ENCODE data around the gene CDC42EP3.

The CDC42EP3 gene

DNA sequence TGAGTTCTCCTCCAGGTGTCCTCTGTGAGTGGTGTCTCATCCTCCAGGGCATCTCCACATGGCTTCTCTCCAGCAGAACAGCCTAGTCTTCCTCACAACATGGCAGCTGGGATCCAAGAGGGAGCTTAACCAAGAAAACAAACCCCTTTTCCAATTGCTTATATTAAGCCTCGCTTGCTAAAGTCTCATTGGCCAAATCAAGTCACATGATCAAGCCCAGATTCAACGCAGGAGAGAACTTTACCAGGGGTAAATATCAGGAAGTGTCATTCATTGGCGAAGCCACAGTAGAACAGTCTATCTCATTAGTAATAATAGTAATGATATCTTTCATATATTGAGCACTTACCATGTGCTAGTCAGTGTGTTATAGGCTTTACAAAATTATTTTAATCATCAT is 53.1 kb downstream of the CDC42EP3 start:
- no peak for DNase-seq (ENCODE audit: low read depth in 2 of 2)

DNA sequence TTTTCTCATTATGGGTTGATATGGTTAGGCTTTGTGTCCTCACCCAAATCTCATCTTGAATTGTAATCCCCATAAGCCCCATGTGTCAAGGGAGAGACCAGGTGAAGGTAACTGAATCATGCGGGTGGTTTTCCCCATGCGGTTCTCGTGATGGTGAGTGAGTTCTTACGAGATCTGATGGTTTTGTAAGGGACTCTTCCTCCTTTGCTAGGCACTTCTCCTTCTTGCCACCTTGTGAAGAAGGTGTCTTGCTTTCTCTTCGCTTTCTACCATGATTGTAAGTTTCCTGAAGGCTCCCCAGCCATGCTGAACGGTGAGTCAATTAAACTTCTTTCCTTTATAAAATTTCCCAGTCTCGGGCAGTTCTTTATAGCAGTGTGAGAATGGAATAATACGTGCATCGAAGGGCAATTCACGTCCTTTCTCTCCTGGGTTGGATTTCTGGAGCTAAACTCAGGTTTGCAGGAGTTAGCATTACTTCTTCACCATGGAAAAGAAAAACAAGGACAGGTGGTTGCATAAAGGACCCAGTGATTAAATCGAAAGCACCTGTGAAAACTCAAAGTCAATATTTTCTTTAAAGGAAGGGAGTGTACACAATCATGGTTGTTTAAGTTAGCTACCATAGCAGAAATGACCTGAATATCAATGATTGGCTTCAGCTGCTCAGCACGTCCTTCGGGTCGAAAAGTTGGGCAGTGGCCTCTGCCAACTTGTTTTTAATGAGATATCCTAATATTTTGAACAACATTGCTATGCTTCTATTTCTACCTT is 54.1 kb downstream of the CDC42EP3 start:
- DNase-seq (ENCODE audit: low read depth in 2 of 2), result no peak

DNA sequence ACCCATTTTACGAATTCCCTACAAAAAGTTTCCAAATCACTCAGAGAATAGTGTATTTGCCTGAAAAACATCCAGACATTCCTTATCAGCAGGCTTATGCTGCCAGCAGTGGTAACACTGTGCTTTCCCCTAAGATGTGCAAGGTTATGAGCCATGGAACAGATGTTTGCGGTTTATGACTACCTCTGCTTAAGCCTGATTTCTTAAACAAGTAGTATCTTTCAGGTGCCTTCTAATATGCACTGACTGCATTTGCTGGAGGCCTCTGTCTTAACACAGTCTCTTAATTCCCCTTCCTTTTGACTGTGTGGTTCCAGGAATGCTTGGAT is 54.8 kb downstream of the CDC42EP3 start:
- DNase-seq (ENCODE audit: low read depth in 2 of 2), result no peak

DNA sequence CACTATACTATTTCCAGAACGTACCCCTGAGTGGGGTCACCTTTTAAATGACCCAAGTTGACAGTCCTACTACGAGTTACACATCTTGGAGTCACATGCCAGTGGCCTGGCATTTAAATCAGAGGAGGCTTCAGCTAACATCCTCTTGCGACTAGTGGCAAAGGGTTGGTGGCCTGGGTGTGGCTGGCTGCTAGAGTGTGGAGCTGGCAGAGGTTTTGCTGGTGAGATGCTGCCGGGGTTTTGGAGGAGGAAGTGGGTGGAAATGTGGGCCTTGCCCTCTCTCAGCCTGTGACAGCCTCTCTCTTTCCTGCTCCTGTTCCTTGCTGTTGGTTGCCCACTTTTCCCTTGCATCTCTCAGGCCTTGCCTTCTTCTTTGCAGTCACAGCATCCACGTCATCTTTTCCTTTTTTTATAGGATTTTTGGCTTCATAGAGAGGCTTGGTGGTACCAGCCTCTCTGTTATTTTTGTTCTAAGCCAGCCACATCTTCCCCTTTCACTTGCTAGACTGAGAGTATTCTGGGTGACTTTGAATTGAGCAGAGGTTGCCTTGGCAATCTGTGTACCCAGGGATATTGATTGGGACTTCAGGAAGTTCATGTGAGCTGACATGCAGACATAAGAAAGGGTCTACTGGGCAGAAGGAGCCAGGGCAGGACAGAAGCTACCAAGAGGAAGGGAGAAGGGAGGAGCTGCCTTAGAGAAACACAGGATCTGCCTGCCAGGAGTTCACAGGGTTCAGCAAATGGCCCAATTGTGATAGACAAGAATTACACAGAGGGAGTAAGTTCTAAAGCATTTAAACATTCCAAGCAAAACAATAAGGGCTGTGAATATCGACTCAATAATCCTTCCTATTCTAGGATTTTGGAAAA is 55.4 kb downstream of the CDC42EP3 start:
- peak in 1 of 2 experiments; percentile 22 for DNase-seq (ENCODE audit: low read depth in 2 of 2)

DNA sequence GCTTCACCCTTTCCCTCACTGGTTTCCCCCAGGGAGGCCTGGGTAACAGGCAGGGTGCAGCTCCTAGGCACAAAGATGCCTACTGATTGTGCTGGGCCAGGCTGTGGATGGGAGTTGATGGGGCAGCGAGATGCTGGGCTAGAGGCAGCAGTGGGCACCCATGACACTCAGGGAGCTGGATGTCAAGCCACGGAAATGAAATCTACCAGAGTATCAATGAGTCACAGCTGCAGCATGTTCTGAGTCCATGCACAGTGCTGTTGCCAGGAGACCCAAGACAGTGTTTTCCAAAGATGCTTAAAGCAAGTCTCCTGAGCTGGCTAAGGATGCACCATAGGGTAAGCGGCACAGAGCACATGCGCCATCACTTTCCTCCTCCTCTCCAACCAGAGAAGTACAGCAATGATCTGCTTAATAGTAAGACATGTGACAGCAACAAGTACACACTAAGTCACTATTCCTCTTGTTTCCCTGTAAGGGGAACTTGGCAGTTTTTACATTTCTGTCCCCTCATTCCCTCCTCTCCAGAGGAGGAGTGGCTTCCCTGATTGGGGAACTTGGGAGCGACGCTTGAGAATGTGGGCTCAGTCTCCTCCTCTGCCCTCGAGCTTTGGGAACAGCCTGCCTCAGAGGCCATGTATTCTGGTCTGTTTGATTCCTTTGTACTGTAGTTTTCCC is 57.2 kb downstream of the CDC42EP3 start:
- DNase-seq (ENCODE audit: low read depth in 2 of 2), result no peak

DNA sequence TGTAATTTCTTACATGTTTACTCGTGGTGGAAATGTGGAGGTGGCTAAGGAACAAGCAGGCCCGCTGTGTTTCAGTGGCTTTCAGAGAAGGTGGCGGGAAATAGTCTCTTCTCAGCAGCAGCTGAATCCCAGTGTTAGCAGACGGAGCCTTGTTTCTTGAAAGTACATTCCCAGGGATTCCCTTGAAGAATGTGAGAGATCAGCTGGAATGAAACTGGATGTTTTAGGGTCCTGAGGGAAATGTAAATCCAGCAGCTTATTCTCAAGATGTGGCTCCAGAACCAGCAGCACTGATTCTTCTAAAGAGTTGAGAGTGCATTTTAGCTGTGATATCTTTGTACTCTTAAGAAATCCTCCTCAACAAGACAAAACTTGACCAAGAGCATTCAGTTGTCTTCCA is 59.1 kb downstream of the CDC42EP3 start:
- no peak for DNase-seq (ENCODE audit: low read depth in 2 of 2)

DNA sequence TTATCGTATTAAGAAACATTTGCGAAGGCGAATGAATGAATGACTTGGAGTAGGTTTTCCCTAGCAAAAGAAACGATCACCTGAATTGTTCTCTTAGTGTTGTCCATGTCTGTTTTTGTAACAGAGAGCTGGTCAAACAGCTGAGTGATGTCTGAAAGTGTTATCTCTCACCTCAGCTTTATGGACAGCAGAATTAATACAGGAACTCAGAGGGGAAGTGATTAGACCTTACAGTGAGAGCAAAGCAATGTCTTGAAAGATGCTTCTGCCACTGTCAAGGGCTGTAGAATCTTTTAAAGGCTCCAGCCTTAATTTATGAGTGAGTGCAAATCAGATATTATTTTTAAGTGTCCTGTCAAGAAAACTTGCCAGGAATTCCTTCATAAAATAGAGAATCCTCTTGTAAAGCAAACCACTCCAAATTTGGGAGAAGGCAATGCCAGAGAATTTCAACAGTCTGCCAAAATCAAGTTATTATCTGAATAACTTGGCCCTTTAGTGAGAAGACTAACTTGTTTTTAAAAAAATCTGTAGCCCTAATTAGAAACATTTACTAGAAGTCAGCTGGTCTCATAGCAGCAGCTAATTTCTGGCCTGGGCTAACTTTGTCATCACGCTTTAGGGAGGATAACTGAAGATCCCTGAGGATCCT is 60.7 kb downstream of the CDC42EP3 start:
- no peak for DNase-seq (ENCODE audit: low read depth in 2 of 2)

DNA sequence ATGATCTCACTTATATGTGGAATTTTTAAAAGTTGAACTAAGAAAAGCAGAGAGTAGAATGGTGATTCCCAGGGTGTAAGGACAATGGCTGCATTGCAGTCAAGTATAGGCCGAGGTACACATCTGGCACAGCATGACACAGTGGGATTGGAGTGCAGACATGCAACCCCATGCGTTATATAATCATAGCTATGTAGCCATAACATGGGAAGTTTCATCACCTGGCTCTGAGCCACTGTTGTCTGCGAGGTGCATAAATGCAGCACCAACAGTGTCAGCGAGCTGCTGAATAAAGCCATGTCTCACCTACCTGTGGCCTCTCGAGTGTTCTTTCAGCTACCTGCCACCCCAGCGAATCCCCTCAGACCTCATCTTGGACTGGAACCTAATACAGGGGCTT is 61.7 kb downstream of the CDC42EP3 start:
- DNase-seq (ENCODE audit: low read depth in 2 of 2), result no peak

DNA sequence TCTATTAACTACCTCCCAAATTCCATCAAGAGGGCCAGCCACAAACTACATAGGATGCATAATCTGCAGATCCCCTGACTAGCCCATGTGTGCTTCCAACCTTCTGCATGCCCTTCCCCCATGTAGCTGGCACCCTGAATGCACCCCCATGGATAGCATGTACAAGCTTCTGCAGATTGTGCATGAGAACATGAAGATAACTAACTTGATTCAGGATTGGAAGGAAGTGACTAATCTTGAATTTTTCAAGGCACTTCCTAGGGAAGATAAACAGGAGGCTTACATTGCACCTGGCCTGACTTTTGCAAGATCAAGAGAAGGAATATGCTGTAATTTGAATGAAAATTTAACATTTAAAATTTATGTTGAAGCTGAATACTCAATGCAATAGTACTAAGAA is 66.7 kb downstream of the CDC42EP3 start:
- no peak for DNase-seq (ENCODE audit: low read depth in 2 of 2)

DNA sequence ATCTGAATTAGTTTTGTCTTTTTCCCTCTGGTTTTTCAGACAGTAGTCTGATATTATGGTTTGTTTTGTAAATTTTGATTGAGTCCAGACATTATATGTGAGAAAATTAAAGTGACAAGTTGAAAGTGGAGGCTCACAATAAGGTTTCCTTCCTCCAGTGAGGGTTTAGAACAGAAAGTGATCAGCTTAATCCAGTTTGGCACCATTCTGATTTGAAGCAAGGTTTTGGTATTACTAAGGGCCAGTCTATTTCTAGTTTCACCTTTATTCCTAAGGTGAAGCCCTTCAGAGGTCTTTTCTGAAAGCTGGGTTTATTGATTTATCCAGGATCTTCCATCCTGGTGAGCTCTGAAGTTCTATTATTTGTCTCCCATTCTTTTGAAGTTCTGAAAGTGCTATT is 68.7 kb downstream of the CDC42EP3 start:
- no peak for DNase-seq (ENCODE audit: low read depth in 2 of 2)

DNA sequence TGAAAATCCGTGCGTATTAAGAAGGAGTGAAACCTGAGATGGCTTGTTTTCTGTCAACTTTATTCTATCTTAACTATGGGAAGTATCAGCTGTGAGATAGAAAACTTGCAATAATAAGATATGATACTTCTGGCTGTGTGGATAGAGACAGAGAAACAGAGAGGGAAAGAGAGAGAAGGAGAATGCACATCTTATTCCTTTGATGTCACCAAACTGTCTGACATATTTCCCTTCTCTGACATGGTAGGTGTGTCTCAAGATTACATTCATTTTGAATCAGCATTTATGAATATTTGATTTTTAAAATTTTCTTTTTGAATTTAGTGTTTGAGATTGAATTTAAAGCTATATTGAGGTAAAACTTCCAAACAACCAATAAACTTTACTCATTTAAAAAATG is 69.4 kb downstream of the CDC42EP3 start:
- DNase-seq (ENCODE audit: low read depth in 2 of 2), result no peak

DNA sequence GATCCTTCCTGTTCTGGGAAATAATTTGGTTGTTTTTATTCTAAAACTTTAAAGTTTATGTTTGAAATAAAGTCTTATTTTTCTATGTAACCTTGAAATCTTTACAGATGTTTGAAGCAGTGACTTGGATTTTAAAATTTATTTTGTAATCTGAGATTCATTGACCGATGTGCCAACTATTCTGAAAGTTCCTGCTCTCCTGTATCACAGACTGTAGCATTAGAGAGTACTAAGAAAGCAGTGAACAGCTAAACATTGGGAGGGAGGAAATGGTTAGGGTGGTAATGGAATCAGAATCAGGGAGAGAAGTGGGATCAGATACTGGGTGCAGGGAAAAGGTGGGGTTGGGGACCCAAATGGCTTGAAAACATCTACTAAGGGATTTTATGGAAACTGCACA is 69.9 kb downstream of the CDC42EP3 start:
- DNase-seq (ENCODE audit: low read depth in 2 of 2), result no peak

DNA sequence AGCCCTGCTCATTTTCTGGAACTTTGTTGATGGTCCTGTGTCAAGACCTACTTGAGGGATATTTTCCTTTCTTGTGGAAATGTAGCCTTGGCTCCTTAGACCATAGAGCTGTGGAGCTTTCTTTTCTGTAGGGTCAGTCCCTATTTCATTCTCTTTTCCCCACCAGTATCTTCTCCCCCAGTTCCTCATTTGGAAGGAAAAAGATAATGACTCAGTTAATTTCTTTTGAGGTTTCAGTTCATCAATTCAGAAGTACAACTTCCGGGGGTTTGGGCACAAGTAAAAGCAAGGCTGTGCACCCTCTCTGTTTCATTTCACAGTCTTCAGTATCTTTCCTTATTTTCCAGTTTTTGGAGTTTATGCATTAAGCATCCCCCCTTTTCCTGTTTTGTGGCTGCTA is 70.7 kb downstream of the CDC42EP3 start:
- no peak for DNase-seq (ENCODE audit: low read depth in 2 of 2)

DNA sequence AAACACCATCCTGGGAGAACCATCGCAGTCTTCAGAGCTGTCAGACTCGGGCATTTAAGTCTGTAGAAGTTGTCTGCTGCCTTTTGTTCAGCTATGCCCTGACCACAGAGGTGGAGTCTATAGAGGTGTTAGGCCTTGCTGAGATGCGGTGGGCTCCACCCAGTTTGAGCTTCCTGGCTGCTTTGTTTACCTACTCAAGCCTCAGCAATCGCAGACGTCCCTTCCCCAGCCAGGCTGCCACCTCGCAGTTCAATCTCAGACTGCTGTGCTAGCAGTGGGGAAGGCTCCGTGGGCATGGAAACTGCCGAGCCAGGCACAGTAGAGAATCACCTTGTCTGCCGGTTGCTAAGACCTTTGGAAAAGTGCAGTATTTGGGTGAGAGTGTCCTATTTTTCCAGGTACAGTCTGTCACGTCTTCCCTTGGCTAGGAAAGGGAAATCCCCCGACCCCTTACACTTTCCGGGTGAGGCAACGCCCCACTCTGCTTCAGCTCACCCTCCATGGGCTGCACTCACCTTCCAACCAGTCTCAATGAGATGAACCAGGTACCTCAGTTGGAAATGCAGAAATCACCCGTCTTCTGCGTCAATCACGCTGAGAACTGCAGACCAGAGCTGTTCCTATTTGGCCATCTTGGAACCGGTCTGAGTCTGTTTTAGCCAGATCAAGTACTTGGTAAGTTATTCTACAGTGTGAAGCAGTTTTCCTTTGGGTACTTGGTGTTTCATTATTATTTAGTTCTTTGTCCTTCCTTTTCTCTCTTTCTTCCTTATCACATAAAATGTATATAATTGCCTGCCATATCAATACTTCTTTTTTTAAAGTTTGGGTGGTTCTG is 71.5 kb downstream of the CDC42EP3 start:
- DNase-seq (ENCODE audit: low read depth in 2 of 2), result no peak

DNA sequence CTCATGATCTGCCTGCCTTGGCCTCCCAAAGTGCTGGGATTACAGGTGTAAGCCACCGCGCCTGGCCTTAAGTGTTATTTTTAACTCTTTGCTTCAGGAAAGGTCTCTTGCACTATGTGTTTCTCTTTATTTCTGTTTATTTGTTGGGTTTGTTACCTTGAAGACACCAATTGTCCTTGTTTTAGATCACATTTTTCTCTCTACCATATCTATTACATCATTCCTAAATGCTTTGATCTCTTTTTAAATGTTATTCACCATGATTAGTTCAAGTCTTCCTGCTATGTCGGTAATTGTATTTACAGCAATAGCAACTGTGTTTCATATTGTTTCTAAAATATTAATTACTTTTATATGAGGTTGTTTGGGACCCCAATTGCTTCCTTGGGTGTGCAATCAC is 77.7 kb downstream of the CDC42EP3 start:
- DNase-seq (ENCODE audit: low read depth in 2 of 2), result no peak

DNA sequence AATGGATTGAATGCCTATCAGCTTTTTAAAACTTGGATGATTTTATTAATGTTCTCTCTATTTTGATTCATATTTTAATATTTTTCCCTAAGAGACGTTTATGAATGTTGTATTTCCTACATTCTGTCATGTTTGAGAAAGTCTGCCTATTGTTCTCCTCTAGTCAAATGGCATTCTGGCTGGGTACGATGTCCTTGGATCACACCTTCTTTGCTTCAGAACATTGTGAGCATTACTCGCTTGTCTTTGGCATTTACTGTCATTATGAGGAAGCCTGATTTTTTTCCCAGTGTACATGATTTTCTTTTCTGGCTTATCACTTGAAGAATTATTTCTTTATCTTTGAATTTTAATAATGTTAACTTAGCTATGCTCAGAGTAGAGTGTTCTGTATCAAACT is 78.4 kb downstream of the CDC42EP3 start:
- DNase-seq (ENCODE audit: low read depth in 2 of 2), result no peak

Measured in stimulated activated CD4-positive, alpha-beta T cell treated with anti-CD3 and anti-CD28 coated beads, Interleukin-12 subunit alpha, Interleukin-12 subunit beta, amount 100 ng/mL, for 24 hours (primary cell).